H1 (cell line): ENCODE measurements around the gene FSTL4. TPM values are rescaled to one million over a fixed set of nuclear protein-coding genes. Genes with fewer than 3 reads are reported as not detected.

ENCODE experiments used
- CREB1 ChIP-seq: IDR thresholded peaks from 2 replicates; pipeline ENCODE4 v1.6.1; 2012; ENCODE audit warnings: inconsistent platforms
- EP300 ChIP-seq, 2 experiments: IDR thresholded peaks; 1 replicate in 1 of 2; 2 replicates in 1 of 2; pipeline ENCODE4 v1.6.1; 2011 to 2012; ENCODE audit warnings: low read depth in 2 of 2, low read length in 2 of 2, mild to moderate bottlenecking in 2 of 2, borderline replicate concordance in 1 of 2, inconsistent platforms in 1 of 2, moderate library complexity in 1 of 2
- SP2 ChIP-seq: IDR thresholded peaks from 2 replicates; pipeline ENCODE4 v1.6.1; 2012; ENCODE audit warnings: mild to moderate bottlenecking, low read length, inconsistent platforms
- SUZ12 ChIP-seq: fragments of 200-600 bp; sonication (generic); IDR thresholded peaks from 2 replicates; pipeline ENCODE4 v1.6.1; 2012; ENCODE audit warnings: mild to moderate bottlenecking, inconsistent platforms, low read length, moderate library complexity, mixed read lengths
- TCF12 ChIP-seq: IDR thresholded peaks from 2 replicates; pipeline ENCODE4 v1.6.1; 2011; ENCODE audit warnings: low read depth, mild to moderate bottlenecking, low read length
- polyA plus RNA-seq, 7 experiments: library from polyadenylated mRNA; depleted of rRNA in 3 of 7; stranded (reverse) in 5 of 7; unstranded in 2 of 7; fragments of >200 nt in 5 of 7; fragments of 200-250 nt in 2 of 7; gene quantifications; 1 replicate in 5 of 7; 2 replicates in 1 of 7; 4 replicates in 1 of 7; pipeline versions ENCODE4 v1.2.1 to v1.2.3, GENCODE V29; 2011 to 2013; ENCODE audit warnings: missing spikeins in 2 of 7, mixed read lengths in 2 of 7
- total RNA-seq: library from RNA; stranded (reverse); fragmentation: NEBNext Ultra II Directional; extraction: Animal tissue kit (Norgen Biotek cat#: 25700); gene quantifications from 2 replicates; pipeline ENCODE4 v1.2.1, GENCODE V29; 2021
- TF ChIP-seq, protein P1 (sequence below): fragments of 300-600 bp; sonication (generic); IDR thresholded peaks from 2 replicates; pipeline ENCODE4 v1.7.1; 2012; ENCODE audit warnings: low read length, moderate library complexity, mild to moderate bottlenecking, inconsistent platforms; ENCODE audit not compliant: insufficient replicate concordance

The FSTL4 gene
- total and polyA plus RNA-seq, 2 of the 8 experiments (the other 6 are each of a cell fraction or from before 2014, with no cell fraction given), result 3.1 to 4.1 TPM

DNA sequence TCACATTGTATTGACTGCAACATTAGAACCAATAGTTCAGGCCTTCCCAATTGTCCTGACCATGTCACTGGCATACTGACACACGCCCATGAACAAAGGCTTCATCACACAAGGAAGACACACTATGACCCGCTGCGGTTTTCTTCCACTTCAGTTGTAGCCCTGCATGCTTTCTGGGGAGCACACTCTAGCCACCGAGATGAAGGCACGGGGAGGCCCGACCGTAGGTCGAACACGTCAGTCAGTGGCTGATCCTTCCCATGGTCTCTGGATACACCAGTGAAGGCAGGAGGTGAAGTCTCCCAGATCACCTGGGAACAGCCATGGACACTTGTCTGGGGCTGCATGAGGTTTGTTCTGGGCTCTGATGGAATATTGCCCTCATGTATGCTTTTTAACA, 224.7 kb downstream of the FSTL4 start (continued):
- TF ChIP-seq, protein P1, sequence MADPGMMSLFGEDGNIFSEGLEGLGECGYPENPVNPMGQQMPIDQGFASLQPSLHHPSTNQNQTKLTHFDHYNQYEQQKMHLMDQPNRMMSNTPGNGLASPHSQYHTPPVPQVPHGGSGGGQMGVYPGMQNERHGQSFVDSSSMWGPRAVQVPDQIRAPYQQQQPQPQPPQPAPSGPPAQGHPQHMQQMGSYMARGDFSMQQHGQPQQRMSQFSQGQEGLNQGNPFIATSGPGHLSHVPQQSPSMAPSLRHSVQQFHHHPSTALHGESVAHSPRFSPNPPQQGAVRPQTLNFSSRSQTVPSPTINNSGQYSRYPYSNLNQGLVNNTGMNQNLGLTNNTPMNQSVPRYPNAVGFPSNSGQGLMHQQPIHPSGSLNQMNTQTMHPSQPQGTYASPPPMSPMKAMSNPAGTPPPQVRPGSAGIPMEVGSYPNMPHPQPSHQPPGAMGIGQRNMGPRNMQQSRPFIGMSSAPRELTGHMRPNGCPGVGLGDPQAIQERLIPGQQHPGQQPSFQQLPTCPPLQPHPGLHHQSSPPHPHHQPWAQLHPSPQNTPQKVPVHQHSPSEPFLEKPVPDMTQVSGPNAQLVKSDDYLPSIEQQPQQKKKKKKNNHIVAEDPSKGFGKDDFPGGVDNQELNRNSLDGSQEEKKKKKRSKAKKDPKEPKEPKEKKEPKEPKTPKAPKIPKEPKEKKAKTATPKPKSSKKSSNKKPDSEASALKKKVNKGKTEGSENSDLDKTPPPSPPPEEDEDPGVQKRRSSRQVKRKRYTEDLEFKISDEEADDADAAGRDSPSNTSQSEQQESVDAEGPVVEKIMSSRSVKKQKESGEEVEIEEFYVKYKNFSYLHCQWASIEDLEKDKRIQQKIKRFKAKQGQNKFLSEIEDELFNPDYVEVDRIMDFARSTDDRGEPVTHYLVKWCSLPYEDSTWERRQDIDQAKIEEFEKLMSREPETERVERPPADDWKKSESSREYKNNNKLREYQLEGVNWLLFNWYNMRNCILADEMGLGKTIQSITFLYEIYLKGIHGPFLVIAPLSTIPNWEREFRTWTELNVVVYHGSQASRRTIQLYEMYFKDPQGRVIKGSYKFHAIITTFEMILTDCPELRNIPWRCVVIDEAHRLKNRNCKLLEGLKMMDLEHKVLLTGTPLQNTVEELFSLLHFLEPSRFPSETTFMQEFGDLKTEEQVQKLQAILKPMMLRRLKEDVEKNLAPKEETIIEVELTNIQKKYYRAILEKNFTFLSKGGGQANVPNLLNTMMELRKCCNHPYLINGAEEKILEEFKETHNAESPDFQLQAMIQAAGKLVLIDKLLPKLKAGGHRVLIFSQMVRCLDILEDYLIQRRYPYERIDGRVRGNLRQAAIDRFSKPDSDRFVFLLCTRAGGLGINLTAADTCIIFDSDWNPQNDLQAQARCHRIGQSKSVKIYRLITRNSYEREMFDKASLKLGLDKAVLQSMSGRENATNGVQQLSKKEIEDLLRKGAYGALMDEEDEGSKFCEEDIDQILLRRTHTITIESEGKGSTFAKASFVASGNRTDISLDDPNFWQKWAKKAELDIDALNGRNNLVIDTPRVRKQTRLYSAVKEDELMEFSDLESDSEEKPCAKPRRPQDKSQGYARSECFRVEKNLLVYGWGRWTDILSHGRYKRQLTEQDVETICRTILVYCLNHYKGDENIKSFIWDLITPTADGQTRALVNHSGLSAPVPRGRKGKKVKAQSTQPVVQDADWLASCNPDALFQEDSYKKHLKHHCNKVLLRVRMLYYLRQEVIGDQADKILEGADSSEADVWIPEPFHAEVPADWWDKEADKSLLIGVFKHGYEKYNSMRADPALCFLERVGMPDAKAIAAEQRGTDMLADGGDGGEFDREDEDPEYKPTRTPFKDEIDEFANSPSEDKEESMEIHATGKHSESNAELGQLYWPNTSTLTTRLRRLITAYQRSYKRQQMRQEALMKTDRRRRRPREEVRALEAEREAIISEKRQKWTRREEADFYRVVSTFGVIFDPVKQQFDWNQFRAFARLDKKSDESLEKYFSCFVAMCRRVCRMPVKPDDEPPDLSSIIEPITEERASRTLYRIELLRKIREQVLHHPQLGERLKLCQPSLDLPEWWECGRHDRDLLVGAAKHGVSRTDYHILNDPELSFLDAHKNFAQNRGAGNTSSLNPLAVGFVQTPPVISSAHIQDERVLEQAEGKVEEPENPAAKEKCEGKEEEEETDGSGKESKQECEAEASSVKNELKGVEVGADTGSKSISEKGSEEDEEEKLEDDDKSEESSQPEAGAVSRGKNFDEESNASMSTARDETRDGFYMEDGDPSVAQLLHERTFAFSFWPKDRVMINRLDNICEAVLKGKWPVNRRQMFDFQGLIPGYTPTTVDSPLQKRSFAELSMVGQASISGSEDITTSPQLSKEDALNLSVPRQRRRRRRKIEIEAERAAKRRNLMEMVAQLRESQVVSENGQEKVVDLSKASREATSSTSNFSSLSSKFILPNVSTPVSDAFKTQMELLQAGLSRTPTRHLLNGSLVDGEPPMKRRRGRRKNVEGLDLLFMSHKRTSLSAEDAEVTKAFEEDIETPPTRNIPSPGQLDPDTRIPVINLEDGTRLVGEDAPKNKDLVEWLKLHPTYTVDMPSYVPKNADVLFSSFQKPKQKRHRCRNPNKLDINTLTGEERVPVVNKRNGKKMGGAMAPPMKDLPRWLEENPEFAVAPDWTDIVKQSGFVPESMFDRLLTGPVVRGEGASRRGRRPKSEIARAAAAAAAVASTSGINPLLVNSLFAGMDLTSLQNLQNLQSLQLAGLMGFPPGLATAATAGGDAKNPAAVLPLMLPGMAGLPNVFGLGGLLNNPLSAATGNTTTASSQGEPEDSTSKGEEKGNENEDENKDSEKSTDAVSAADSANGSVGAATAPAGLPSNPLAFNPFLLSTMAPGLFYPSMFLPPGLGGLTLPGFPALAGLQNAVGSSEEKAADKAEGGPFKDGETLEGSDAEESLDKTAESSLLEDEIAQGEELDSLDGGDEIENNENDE, result no peak
- TF ChIP-seq TCF12, result no peak
- no peak for TF ChIP-seq SP2
- TF ChIP-seq SUZ12, result no peak
- no peak for TF ChIP-seq CREB1
- TF ChIP-seq EP300 (IDR thresholded peaks at IDR 0.05; ENCODE audit: borderline replicate concordance in 1 of 2, low read depth in 2 of 2, low read length in 2 of 2), result no peak
